GM06990 (cell line): Measurements from ENCODE around the gene SEC16A.

Experiments
- DNase-seq: peaks from one replicate; pipeline ENCODE4 v3.0.0-alpha.2; 2011; ENCODE audit not compliant: insufficient read length; ENCODE audit errors: extremely low read depth
- H3K27me3 ChIP-seq: replicated peaks from 2 replicates; pipeline ENCODE4 v1.6.0; 2011; ENCODE audit warnings: low read length; ENCODE audit not compliant: control insufficient read depth, insufficient read depth
- H3K36me3 ChIP-seq: 2 replicates; pipeline ENCODE4 v1.5.1; 2011; ENCODE audit warnings: low read length; ENCODE audit not compliant: control insufficient read depth, insufficient read depth
- H3K4me3 ChIP-seq: replicated peaks from 2 replicates; pipeline ENCODE4 v1.5.1; 2011; ENCODE audit warnings: low read depth, mild to moderate bottlenecking, control low read depth, low read length
- TF ChIP-seq, protein P1 (sequence below): IDR thresholded peaks from 2 replicates; pipeline ENCODE4 v1.5.1; 2011; ENCODE audit warnings: low read length, control low read depth, mild to moderate bottlenecking, inconsistent platforms; ENCODE audit not compliant: insufficient read depth, poor library complexity, severe bottlenecking

Gene SEC16A

DNA sequence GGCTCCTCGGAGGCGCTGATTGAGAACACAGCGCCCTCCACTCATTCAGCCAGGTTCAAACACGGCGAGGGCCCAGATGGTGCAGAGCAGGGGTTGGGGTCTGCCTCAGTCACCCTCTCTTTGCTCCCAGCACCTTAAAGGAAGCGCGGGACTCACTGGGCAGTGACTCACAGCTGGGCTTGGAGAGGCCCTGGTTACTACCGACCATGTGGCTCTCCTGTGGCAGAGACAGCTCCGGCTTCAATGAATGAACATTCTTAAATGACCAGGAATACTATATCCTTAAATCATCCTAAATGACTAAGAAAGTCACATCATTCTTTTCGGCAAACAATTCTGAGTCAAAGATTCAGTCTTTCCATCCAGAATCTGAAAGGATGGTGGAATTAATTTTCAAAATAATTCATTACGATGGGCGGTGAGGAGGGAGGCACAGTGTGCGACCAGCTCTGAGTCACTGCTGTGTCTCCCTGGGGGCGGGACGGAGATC, 41.6 kb downstream of the SEC16A start:
- TF ChIP-seq, protein P1, sequence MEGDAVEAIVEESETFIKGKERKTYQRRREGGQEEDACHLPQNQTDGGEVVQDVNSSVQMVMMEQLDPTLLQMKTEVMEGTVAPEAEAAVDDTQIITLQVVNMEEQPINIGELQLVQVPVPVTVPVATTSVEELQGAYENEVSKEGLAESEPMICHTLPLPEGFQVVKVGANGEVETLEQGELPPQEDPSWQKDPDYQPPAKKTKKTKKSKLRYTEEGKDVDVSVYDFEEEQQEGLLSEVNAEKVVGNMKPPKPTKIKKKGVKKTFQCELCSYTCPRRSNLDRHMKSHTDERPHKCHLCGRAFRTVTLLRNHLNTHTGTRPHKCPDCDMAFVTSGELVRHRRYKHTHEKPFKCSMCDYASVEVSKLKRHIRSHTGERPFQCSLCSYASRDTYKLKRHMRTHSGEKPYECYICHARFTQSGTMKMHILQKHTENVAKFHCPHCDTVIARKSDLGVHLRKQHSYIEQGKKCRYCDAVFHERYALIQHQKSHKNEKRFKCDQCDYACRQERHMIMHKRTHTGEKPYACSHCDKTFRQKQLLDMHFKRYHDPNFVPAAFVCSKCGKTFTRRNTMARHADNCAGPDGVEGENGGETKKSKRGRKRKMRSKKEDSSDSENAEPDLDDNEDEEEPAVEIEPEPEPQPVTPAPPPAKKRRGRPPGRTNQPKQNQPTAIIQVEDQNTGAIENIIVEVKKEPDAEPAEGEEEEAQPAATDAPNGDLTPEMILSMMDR: no peak
- H3K4me3 ChIP-seq: no peak overlapping the region
- H3K27me3 ChIP-seq: no peaks in the 10 kb centered on the region
- no peak for DNase-seq
- peaks cover 27% of the 10 kb centered on the region for H3K36me3 ChIP-seq

DNA sequence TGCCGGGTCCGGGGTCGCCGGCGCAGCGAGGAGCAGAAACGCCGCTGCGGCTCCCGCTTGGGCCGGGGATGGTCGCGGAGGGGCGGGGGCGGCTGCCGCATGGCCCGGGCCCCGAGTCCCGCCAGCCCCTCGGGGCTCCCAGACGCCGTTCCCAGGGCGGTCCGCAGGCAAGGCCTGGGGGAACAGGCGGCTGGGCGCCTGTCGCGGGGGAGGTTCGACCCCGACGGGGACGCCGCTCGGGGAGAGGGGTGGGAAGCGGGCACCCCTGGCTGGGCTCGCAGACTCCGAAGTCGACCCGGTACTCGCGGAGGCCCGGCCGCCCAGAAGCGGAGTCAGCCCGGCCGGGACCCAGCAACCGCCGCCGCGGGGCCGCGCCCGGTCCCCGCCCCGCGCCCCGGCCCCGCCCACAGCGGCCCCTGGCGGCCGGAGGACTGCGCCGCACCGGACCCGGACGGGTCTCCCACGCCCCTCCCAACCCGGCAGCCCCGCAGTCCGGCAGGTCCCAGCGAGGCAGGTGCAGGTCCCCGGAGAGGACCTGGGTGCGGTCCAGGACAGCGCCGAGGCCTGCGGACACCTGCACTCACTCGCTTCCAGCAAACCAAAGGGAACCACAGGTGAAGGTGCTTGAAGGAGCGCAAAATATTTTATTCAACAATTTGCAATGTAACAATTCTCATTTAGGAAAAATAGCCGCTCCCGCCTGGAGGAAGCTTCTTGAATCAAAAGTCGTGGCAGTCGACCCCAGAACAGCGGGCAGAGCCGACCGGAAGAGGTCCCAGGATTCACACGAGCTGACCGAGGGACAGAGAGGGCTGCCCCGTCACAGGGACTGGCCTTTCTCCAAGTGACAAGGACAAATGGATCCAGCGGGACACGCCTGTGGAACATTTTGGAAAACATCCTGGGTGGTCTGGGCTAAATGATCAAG, 43.1 kb downstream of the SEC16A start, which contains the start of gene INPP5E:
INPP5E (minus strand) TSS at position 365 of the 928 bp plus-strand sequence. CDS start 426 bp downstream, outside the sequence.
- peaks cover 24% of the 10 kb centered on the region for H3K36me3 ChIP-seq
- TF ChIP-seq, protein P1: peak; percentile 47
- DNase-seq: peak; percentile 86
- peak within 1 kb of the TSS; percentile 79 for H3K4me3 ChIP-seq
- no peaks in the 10 kb centered on the region for H3K27me3 ChIP-seq

DNA sequence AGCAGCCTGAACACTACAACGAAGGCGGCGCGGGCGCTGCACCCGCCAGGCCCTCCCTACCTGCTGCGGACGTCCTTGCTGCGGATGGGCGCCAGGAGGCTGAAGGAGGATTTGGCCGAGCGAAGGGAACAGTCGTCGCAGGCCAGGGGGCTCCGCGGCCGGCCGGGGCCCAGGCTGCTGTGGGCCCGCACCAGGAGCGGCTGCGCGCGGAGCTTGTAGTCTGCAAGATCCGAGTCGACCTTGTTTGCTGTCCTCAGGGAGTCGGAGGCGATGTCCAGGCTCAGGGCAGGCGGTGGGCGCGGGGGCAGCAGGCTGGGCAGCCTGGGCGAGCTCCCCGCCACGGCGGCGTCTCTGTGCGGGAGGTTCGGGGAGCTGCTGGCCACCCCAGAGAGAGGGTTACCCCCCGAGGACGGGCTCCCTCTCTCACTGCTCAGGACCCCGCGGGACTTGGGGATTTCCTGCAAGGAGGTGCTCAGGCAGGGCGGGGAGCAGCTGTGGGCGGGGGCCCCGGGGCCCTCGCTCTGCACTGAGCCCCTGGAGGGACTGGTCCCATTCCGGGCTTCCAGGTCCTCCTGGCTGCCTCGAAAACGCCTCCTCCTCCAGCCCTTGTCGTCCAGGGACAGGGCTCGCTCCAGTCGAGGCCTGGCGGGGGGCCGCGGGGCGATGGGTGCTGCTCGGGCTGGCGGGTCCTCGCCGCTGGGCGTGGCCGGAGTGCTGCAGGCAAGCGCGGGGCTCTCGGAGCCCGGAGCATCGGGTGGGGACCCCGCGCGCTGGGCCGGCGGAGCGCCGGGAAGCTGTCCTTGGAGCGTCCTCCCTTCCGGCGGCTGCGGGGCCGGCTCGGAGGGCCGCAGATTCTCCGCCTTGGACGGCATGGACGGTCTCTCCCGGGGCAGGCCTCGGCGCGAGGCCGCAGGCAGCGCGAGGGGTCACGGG, 44.0 kb downstream of the SEC16A start:
- Histone ChIP-seq H3K27me3 (no peaks in the 10 kb centered on the region), H3K36me3 (peaks cover 20% of the 10 kb centered on the region), H3K4me3 (peak overlapping the region; percentile 79)
- DNase-seq: peak; percentile 81
- TF ChIP-seq, protein P1: no peak

DNA sequence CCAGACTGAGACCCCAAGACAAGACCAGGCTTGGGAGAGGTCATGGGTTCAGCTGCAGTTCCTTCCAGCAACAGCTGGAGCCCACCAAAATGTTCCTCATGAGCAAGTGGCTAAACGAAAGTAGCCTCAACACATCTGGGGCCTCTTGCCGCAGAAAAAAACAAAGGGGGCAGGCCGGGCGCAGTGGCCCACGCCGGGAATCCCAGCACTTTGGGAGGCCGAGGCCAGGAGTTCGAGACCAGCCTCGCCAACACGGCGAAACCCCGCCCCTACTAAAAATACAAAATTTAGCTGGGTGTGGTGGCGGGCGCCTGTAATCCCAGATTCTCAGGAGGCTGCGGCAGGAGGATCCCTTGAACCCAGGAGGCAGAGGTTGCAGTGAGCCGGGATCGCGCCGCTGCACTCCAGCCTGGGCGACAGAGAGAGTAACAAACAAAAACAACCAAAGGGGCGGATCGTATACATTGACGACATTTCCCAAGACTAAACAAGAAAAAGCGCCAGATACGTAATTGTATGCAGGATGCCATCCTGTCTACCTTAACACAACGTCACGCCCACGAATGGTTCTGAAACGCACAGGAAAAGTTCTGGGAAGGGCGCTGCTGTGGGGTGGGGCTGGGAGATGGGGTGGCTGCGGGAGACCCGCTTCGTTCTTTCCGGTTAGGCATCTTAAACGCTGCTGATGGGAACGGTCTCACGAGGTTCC, 44.8 kb downstream of the SEC16A start:
- Histone ChIP-seq H3K36me3 (peaks cover 20% of the 10 kb centered on the region), H3K27me3 (no peaks in the 10 kb centered on the region), H3K4me3 (peak overlapping the region; percentile 79)
- TF ChIP-seq, protein P1: no peak
- no peak for DNase-seq

DNA sequence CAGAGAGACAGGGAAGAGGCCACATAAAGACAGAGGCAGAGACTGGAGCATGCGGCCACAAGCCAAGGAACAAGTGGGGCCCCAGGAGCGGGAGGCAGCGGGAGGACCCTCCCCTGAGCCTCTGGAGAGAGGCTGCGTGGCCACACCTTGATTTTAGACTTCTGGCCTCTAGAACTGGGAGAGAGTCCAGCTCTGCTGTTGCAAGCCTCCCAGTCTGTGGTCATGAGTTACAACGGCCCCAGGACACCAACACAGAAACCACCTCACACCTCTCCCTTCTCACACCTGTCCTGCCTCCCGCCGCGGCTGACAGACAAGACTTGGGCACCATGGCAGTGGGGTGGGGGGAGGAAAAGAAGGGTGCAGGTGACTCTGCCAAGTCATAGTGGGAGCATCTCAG, 45.4 kb downstream of the SEC16A start:
- no peak for DNase-seq
- peaks cover 20% of the 10 kb centered on the region for H3K36me3 ChIP-seq
- no peaks in the 10 kb centered on the region for H3K27me3 ChIP-seq
- peak overlapping the region; percentile 79 for H3K4me3 ChIP-seq
- TF ChIP-seq, protein P1: no peak
